Thymus (tissue), 11 donors: ENCODE data around the gene RALB. TPM values are rescaled to one million over a fixed set of nuclear protein-coding genes. Genes with fewer than 3 reads are reported as not detected.

ENCODE experiments used
- DNase-seq, 9 donors: peaks; one replicate each; pipeline ENCODE4 v3.0.0-alpha.2; 2013; ENCODE audit warnings: low spot score in 9 of 9, low read depth in 6 of 9, missing footprints in 1 of 9
- H3K27ac ChIP-seq, 2 donors: one replicate each; pipeline ENCODE4 v1.5.1; 2013; ENCODE audit warnings: control low read depth in 1 of 2, low read depth in 1 of 2, low read length in 1 of 2, mild to moderate bottlenecking in 1 of 2, moderate library complexity in 1 of 2
- H3K27me3 ChIP-seq, 2 donors: one replicate each; pipeline ENCODE4 v1.5.1; 2013; ENCODE audit warnings: low read length in 1 of 2; ENCODE audit not compliant: control insufficient read depth in 2 of 2, insufficient read depth in 1 of 2
- H3K36me3 ChIP-seq, 2 donors: one replicate each; pipeline ENCODE4 v1.5.1; 2013; ENCODE audit warnings: low read length in 1 of 2, mild to moderate bottlenecking in 1 of 2, moderate library complexity in 1 of 2; ENCODE audit not compliant: control insufficient read depth in 2 of 2, insufficient read depth in 2 of 2
- H3K4me1 ChIP-seq, 2 donors: one replicate each; pipeline ENCODE4 v1.5.1; 2013; ENCODE audit warnings: low read length in 2 of 2; ENCODE audit not compliant: control insufficient read depth in 2 of 2, insufficient read depth in 2 of 2
- H3K4me3 ChIP-seq, 2 donors: one replicate each; pipeline ENCODE4 v1.5.1; 2013; ENCODE audit warnings: low read length in 2 of 2, control low read depth in 1 of 2, mild to moderate bottlenecking in 1 of 2
- H3K9me3 ChIP-seq, 2 donors: one replicate each; pipeline ENCODE4 v1.5.1; 2013; ENCODE audit warnings: low read length in 1 of 2, mild to moderate bottlenecking in 1 of 2; ENCODE audit not compliant: control insufficient read depth in 2 of 2, insufficient read depth in 1 of 2
- WGBS: extraction: QIAGEN DNeasy Blood & Tissue Kit; methylation state at CpG from one replicate; pipeline ENCODE4 v1.1.7; 2013; 5-methylcytosine and 5-hydroxymethylcytosine counted together
- polyA plus RNA-seq: library from polyadenylated mRNA; stranded (reverse); fragments of 200-250 nt; gene quantifications from one replicate; pipeline ENCODE4 v1.2.3, GENCODE V29; 2013
- total RNA-seq: library from RNA; stranded (reverse); fragments of 120-200 nt; gene quantifications from one replicate; pipeline ENCODE4 v1.2.4, GENCODE V29; 2013
- donor health status: healthy.

The RALB gene
- total and polyA plus RNA-seq, 2 donors, result 23.5 to 32.2 TPM

DNA sequence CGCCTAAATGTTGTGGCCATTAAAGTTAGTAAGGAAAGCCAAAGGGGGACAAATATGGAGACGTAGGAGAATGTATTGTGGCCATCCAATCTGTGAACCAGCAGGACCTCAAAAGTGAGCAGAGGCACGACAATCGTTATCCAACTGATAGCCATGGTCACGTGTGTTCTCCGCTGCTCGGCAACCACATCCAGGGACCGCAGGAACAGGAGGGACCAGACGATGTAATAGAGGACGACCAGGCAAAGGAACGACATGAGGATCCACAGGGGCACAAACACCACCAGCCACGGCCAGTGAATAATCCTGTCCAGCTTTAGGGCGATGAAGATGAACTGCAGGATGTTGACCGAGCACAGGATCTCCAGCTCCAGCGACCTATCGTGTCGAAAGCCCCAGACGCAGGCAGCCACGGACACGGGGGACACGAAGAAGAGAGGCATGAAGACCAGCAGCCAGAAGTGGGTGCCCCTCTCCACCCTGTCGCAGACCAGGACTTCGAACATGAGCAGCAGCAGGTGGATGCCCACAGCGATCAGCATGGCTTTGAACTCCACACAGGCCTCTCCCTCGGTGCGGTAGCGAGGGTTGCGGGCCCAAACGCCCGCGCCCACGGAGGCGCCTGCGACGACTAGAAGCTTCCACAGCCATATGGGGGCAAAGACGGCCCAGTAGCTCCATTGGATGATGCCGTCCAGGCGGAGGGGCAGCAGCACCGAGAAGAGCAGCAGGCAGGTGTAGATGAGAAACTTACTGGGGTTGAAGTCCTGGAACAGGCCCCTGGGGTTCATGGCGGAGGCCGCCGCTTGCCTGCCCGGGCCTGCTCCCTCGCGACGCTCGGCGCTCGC lies 30.2 kb upstream of the RALB start:
- 87% methylated on average over 49 of the region's 49 CpGs for WGBS
- H3K9me3 ChIP-seq, result peaks cover 1 to 15% of the 10 kb centered on the region in 2 donors
- DNase-seq, result no peak
- H3K4me3 ChIP-seq, result peak overlapping the region; percentile 69 to 73
- peaks cover 28 to 40% of the 10 kb centered on the region in 2 donors for H3K4me1 ChIP-seq
- peaks cover 16 to 19% of the 10 kb centered on the region in 2 donors for H3K36me3 ChIP-seq
- no peaks in the 10 kb centered on the region for H3K27me3 ChIP-seq
- peak overlapping the region in 1 of 2 donors; percentile 95 for H3K27ac ChIP-seq

DNA sequence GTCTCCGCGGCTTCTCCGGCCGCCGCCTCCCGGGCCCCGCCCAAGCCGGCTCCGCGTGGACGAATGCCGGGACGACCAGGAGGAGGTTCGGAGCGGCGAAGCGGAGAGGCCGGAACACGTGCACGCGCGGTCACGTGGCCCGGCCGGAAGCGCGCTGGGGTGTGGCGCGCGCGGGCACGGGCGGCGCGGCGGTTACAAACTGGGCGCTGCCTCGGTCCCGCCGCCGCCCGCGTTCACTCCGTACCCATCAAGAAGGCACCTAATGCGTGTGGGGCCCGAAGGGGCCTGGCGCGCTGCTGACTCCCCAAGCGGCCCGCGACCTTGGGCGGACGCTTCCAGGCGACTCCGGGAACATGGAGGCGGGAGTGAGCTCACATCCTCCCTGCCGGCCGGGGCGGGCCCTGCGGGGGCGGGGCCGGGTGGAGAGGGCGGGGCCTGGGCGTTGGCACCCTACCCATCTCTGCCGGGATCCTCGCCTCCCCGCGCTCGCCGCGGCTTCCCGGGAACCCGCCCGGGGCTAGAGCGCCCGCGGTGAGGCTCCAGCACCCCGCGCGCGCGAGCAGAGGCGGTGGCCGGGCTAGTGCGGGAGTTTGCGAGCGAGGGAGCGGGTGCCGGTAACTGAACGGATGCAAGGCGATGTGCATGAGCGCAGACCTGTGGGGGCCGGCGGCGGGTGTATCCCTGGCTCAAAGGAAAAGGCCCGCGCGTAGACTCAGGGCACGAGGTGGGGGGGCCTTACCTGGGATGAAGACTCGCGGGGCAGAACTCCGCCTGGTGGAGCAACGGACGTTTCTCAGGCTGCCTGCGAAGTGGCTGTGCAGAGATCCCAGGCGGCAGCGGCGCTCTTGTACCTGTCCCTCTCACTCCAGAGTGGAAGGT lies 29.4 kb upstream of the RALB start, which contains the start of gene TMEM185B:
Gene TMEM185B, minus strand, starts transcription at position 367 of the 879 bp plus-strand sequence. CDS start 424 bp downstream, outside the sequence.
- H3K4me3 ChIP-seq, result peak within 1 kb of the TSS; percentile 69 to 73
- 4% methylated on average over 108 of the region's 108 CpGs for WGBS
- H3K4me1 ChIP-seq, result peaks cover 37 to 49% of the 10 kb centered on the region in 2 donors

DNA sequence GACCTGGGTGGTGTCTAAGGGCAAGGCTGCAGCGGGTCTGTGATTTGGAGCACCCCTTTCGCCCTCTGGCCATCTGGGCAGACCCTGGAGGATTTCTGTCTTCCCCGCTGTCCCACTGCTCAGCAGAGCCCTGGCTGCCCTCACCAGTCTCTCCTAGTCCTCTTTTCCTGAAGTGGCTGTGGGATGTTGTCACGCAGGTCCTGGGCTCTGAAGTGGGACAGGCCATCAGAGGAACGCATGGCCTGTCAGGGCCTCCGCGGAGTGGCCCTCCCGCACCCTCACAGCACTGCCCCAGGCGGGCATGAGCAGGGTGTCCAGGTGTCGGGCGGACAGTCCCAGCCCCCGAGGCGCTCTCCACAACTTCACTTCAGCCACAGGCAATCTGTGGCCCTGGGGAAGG lies 28.4 kb upstream of the RALB start:
- WGBS, result 97% methylated on average over 13 of the region's 13 CpGs
- Histone ChIP-seq H3K27ac (no peak overlapping the region), H3K9me3 (peaks cover 1 to 15% of the 10 kb centered on the region in 2 donors), H3K4me1 (peaks cover 44 to 58% of the 10 kb centered on the region in 2 donors), H3K27me3 (no peaks in the 10 kb centered on the region), H3K36me3 (peaks cover 4 to 13% of the 10 kb centered on the region in 2 donors), H3K4me3 (peak overlapping the region in 1 of 2 donors; percentile 69)
- no peak for DNase-seq

More for the DNA sequence above, 29.4 kb upstream of the RALB start, which contains the start of gene TMEM185B:
- peaks cover 1 to 15% of the 10 kb centered on the region in 2 donors for H3K9me3 ChIP-seq
- peak within 1 kb of the TSS; percentile 87 to 95 for H3K27ac ChIP-seq
- H3K36me3 ChIP-seq, result peaks cover 14 to 16% of the 10 kb centered on the region in 2 donors
- no peaks in the 10 kb centered on the region for H3K27me3 ChIP-seq
- peak in 7 of 9 donors; percentile 79 to 94 (median 82) for DNase-seq

DNA sequence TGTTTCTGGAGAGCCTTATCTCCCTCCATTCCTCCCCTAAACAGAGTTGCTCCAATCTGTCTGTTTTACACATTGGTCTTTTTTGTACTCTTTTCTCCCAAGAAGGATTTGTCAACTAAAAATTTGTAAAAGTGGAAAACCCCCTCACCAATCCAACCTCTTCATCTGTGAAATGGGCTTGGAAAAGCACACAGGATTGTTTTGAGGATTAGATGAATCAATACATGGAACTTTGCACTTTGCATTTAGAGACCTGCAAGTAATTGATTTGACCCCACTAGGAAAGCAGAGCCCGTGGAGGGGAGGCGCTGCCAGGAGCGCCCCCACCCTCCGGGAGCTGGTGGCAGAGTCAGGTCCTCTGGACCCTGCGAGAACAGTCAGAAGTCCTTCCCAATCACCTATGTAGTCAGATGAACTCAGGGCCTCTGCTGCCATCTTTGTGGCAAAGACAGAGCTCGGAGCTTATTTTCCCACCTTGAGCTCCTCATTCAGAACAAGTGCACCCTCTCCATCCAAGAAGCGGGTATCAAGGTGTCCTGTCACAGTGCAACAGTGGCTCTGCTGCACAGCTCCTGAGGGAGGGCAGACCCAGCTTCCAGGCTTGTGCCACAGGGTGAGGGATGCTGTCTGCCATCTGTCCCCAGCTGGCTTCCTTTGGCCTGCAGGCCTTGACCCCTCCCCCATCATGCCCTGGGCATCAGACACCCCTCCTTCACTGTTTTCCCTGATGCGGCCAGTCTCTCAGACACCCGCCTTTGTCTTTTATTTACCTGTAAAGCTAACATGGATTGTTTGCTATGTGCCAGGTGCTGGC lies 27.7 kb upstream of the RALB start:
- Histone ChIP-seq H3K27me3 (no peaks in the 10 kb centered on the region), H3K9me3 (peaks cover 1 to 15% of the 10 kb centered on the region in 2 donors), H3K27ac (no peak overlapping the region), H3K4me3 (no peak overlapping the region), H3K36me3 (peaks cover 0 to 11% of the 10 kb centered on the region in 2 donors), H3K4me1 (peaks cover 51 to 65% of the 10 kb centered on the region in 2 donors)
- DNase-seq, result no peak
- WGBS, result 98% methylated on average over 9 of the region's 9 CpGs

DNA sequence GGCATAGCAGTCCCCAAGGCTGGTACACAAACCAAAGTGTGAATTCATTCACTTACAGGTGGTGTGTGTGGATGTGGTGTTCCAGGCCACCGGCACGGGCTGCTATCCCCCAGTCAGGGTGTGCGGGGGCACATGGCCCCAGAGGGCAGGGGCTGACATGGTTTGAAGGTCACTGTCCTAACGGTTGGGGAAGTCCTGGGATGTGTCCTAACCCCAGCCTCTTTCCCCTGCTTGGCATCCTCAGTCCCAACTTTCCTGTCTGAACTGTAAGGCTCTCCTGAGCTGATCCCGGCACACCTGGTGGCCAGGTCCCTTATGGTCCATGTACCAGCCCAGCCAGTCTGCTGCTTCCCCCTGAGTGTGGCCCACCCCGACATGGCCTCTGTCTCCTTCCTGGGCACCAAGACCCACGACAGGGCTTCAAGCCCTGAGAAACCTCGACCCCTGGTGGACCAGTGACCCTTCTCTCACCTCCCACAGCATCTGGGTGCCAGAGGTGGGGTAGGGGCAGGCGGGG lies 27.0 kb upstream of the RALB start:
- Histone ChIP-seq H3K9me3 (peaks cover 1 to 15% of the 10 kb centered on the region in 2 donors), H3K27me3 (no peaks in the 10 kb centered on the region), H3K27ac (no peak overlapping the region), H3K4me3 (no peak overlapping the region), H3K36me3 (peaks cover 0 to 11% of the 10 kb centered on the region in 2 donors), H3K4me1 (peaks cover 55 to 71% of the 10 kb centered on the region in 2 donors)
- 96% methylated on average over 9 of the region's 9 CpGs for WGBS
- no peak for DNase-seq

DNA sequence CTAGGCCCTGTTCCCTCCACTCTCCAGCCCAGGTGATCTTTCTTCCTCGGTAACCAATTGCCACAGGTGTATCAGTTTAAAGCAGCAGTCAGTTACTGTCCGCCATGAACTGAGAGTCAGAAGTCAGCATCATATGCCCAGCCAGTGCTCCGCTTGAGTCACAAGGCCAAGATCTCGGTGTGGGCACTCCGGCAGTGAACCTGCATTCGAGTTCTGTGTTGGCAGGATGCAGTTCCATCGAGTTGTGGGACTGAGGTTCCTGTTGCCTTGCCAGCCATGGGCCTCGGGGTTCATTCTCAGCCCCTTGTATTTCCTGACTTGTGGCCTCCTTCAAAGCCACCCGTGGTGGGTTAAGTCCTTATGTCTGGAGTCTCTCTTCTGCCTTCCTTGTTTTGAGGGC lies 26.3 kb upstream of the RALB start:
- Histone ChIP-seq H3K36me3 (peaks cover 0 to 8% of the 10 kb centered on the region in 2 donors), H3K9me3 (peaks cover 1 to 15% of the 10 kb centered on the region in 2 donors), H3K27ac (no peak overlapping the region), H3K4me3 (no peak overlapping the region), H3K4me1 (peaks cover 58 to 78% of the 10 kb centered on the region in 2 donors), H3K27me3 (no peaks in the 10 kb centered on the region)
- DNase-seq, result no peak
- 44% methylated on average over 9 of the region's 9 CpGs for WGBS

DNA sequence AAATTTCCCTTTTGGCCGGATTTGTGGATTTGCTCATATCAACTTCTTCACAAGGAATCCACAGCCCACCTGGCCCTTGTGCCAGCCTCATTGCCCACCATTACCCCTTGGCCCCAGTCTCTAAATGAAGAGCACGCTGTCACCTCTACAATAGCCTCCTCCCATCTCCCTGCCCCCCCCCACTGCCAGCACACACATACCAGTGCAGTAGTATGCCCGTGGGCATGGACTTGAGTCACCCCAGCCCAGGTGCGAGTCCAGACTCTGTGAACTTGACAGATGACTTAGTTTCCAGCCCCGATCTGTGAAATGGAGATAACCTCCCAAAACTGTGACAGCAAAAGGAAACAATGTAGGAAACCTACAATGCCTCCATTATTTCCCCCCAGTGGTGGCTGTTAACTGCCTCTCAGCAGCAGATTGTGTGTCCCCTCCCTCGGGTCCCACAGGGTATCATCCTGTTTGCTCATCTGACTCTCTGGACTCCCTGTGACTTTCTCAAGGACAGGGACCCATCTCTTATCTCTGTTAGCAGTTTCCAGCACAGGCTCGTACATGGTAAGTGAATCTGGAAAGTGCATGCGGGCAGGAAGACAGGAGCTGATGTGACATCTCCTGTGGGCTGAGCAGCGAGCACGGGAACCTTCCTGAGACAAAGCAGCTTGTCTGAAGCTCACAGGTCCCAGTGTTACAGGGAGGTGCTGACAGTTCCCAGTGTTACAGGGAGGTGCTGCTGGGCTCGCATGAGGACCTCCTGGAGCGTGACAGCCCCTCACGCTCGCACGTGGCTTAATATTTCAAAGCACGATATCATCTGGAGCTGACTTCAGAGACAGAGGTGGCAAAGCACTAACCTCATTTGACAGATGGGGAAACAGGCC lies 25.3 kb upstream of the RALB start:
- Histone ChIP-seq H3K9me3 (peaks cover 0 to 11% of the 10 kb centered on the region in 2 donors), H3K4me3 (no peak overlapping the region), H3K27me3 (no peaks in the 10 kb centered on the region), H3K36me3 (no peaks in the 10 kb centered on the region), H3K4me1 (peaks cover 58 to 80% of the 10 kb centered on the region in 2 donors), H3K27ac (peak overlapping the region; percentile 75 to 86)
- peak in 4 of 9 donors; percentile 49 to 79 (median 56) for DNase-seq
- 44% methylated on average over 16 of the region's 16 CpGs for WGBS
